Left forelimb (tissue), 1 donor: ENCODE data around the gene TOR1AIP2.
A peak's percentile ranks its signal among the peaks of the same experiment; 100 is the strongest.

Source experiments
- DNase-seq: peaks from one replicate; pipeline ENCODE4 v3.0.0-alpha.2; 2018; ENCODE audit warnings: low spot score

Gene TOR1AIP2

DNA sequence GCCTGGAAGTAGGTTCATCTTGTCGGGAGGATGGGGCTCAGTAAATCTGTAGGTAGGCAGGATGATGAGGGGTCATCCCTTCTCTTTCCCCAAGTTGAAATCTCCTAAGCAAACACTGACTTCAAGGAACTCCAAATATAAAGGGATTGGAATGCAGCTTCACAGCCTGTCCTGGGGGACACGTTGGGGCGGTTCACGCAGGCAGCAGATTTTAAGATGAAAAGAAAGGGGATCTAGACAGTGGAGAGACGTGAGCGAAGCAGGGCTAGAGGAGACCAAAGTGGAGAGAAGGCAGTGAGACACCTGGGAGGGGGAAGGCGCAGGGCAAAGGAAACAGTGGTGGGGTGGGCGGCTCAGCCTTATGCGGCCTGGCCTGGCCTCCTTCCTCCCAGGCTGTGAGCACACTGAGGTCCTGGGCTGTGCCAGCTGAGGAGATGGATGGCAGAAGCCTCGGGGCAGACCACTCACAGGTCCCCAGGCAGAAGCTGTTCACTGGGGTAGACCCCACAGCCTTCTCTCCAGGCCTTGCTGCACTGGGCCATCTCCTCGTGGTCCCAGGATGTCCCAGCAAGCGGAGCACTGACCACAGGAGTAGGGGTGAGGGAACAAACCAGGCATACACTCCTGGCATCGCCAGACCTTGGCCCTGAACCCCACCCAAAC is 51.7 kb downstream of the TOR1AIP2 start:
- no peak for DNase-seq

DNA sequence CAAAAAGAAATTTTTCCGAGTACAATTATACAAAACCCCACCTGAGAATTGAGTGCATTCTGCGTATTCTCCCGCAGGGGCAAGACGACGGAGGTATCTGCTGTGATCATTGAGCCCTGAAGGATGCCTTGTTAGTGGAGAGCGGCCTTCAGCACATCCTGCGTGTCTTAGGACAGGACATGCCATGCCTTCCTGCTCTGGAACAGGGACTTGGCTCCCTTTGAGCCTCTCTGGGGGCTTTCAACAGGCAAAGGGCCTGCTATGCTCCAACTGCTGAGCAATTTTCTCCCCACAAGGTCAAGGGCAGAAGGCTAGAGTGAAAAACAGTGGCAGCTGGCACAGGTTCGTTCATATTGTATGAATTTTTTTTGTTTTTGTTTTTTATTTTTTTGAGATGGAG is 52.4 kb downstream of the TOR1AIP2 start:
- DNase-seq, result no peak

DNA sequence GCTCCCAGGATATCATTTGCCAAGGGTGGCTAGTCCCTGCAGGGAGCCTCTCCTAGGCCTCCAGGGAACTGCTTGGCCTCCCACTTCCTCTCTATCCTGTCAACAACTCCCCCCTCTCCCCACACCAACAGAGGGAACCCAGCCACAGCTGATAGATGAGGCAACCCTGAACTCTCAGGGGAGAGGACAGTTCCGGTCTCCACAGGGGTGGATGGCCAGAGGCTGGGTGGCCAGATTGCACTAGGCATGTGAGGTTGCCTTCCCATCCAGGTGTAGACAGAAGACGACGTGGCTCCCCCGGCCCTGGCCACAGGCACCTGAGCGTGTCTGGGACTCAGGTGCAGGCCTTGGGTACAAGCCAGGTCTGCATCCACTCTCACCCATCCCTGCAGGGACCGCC is 53.3 kb downstream of the TOR1AIP2 start:
- no peak for DNase-seq

DNA sequence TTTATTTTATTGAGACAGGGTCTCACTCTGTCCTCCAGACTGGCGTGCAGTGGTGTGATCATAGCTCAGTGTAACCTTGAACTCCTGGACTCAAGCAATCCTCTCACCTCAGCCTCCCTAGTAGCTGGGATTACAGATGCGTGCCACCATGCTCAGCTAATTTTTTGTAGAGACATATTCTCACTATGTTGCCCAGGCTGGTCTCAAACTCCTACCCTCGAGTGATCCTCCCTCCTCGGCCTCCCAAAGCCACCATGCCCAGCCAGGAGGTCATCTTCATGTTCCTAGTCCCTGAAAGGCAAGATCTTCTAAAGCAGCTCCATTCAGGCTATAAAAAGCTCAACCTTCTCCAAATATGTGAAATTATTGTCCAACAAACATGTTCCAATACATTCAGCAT is 53.9 kb downstream of the TOR1AIP2 start:
- DNase-seq, result no peak

DNA sequence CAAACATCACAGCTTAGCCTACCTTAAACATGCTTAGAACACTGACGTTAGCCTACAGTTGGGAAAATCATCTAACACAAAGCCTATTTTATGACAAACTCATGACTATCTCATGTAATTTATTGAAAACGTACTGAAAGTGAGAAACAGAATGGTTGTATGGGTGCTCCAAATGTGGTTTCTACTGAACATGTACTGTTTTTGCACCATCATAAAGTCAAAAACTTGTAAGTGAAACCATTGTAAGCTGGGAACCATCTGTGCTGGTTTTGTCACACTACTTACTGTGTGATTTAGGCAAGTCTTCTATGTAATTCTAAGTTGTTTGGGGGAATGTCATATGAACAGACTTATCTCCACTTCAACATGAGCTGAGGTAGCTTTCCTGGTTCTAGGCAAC is 55.5 kb downstream of the TOR1AIP2 start:
- no peak for DNase-seq

DNA sequence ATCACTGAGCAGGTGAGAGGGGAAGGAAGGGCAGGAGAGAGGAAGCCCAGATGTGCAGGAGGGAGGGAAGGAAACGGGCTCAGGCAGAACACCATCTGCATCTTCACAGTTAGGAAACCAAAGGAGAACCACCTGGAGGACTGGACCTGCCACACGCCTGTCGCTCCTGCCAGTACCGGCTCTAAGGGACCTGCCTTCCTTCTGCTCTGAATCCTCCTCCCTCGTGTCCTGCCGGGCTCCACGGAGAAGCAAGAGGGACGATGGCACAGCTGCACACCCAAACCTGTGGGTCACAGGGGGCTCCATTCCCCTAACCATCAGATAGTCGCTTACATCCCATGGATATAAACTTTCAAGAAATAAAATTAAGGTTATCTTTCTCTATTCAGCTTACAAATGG is 56.1 kb downstream of the TOR1AIP2 start:
- DNase-seq, result no peak

DNA sequence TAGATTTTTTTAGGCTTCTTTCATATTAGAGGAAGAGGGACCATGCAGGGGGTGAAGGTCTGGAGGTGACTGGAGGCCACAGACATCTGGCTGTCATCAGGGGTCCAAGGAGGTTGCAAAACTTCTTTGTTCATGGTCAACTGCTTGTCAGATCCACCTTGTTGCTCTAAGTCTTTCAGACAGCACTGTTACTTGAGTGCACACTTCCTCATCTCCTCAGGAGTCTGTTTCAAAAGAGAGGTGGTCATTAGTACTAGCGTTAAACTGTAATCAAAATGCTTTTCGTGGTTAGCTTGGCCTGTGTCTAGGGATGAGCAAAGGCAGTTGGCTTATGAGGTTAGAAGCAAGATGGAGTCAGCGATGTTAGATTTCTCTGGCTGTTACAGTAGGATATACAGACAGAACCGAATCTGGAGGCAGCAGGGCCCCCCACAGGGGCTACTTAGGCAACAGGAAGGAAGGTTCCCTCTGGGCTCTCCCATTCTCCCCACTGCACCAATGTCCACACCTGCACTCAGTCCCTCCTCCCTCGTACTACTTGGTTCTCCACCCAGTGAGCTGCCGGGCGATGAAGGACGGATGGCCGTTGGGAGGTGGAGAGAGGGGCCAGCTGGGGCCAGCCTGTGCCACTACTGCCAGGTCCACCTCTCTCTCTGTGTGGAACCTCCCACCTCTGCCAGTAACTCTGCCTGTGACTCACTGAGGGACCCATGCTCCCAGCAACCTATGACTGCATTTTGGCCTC is 57.2 kb downstream of the TOR1AIP2 start:
- peak; percentile 41 for DNase-seq

DNA sequence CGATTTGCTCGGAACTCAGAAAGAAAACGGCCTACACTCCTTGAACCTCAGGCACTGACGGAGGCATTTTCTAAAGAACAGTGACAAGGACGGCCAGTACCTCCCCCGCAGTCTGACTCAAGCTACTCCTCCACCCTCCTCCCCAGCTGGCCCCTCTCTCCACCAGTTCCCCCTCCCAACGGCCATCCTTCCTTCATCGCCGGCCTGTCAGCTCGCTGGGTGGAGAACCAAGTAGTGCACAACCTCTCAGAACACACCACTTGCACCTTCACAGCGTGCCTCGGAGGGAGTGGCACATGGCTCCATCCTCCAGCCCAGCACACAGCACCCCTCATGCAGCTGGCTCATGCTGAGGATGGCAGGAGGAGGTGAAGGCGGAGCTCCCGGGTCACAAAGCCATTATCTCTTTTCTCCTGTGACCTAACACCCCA is 58.8 kb downstream of the TOR1AIP2 start:
- DNase-seq, result no peak

DNA sequence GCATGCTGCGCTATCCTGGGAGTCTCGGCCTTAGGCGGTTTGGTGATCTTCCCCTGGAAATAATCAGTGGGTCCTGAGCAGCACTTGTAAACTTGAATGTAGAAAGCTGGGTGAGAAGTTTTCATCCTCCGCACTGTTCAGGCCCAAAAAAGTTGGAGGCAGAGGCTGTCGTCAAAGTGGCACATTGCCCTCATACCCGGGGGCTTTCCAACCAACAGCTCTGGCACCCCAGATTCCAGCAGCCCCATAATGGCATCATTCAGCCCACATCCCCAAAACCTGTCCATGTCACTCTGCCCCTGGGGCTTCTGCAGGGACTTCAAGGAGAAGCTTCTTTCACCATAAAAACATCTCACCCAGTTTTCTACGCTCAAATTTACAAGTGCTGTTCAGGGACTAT is 59.3 kb downstream of the TOR1AIP2 start:
- DNase-seq, result no peak

DNA sequence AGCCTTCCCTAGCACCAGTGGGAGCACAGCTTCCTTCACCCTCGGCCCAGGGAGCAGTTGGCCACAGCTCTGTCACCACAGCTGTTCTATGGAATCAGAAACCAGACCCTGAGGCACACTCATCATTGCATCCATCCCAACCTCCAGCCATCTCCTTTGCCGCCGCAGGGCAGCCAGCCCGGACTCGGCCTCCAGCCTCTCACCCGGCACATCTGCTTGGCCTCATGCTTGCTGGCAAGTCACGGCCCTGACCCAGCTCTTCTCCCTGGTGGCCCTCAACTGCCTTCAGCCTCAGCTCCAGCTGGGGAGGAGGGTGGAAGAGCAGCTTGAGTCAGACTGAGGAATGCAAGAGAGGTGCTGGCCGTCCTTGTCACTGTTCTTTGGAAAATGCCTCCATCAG is 59.8 kb downstream of the TOR1AIP2 start:
- DNase-seq, result no peak

DNA sequence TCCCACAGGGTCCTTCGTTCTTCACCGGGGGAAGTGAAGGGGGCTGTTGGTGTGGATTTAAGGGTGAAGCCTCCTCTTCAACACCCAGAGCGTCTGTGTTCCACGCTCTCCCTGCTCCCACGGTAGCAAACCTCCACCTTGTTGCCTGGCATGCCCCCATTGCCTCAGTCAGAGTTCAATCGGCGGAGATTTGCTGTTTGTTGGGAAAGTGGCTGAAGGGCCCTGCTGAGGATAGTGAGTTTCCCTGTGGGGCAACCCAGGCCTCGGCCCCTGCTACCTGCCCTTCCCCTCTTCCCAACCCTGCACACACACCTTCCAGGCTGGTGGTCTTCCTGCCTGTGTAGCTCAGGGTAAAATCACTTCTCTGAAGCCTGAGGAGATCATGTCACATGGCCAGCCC is 60.5 kb downstream of the TOR1AIP2 start:
- no peak for DNase-seq

DNA sequence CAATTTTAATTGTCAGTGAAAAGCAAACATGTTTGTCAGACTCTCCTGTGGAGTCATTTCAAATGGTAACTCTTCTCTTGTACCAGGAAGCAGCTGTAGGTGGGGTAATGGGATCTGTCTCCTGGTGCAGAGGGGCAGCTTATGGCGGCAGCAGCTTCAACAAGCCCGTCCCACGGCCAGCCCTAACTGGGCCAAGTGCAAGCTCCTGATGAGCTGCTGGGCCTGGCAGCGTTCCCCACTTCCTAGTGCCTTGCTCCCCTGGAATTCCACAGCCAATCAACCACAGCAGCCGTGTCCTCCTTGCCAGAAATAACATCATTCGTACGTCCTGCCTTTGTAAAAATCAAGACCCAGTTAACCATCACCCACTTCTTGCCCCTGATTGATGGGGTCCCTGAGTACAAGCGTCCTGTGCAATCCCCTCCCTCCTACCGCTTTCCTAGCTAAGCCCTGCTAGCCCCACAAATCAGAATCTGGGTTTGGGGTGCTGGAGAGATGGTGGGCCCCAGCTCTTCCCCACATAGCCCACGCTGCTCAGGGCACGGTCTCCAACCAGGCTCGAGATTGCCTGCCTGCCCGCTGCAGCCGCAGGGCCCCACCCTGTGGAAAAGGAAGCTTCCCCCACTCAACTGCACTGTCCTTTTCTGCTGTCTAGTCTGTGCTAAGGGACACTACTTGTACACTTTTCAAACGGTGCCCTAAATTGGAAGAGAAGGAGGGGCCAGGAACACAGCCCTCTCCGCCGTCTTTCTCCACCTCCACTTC is 61.2 kb downstream of the TOR1AIP2 start:
- no peak for DNase-seq

DNA sequence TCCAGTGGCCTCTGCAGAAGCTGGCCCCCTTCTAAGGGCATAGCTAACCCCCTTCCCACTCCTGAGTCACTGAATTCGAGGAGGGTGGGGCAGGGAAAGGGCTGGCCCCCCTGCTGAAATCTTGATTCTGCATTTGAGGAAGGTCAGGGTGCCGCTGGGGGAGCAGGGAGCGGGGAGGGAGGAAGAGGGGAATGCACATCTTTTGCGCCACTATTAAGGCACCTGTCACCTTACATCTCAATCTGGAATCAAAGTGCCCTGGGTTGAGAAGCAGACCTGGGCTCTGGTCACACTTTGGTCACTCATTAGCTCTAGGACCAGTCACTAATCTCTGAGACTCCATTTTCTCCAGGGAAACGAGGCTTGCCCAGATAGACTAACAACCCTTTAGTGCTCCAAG is 62.0 kb downstream of the TOR1AIP2 start:
- DNase-seq, result no peak

DNA sequence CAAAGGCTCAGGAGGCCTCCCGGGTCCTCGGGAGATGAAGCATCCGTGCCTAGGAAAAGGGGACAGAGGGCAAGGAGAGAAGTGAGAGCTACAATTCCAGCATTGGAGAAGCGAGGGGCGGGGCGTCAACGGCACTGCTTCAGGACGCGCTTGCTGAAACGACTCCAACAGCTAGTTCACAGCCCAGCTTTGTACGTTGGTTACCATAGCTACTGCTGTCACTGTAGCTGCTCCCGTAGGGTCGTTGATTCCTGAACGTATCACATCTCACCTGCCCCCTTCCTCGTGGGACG is 63.1 kb downstream of the TOR1AIP2 start:
- DNase-seq, result no peak

DNA sequence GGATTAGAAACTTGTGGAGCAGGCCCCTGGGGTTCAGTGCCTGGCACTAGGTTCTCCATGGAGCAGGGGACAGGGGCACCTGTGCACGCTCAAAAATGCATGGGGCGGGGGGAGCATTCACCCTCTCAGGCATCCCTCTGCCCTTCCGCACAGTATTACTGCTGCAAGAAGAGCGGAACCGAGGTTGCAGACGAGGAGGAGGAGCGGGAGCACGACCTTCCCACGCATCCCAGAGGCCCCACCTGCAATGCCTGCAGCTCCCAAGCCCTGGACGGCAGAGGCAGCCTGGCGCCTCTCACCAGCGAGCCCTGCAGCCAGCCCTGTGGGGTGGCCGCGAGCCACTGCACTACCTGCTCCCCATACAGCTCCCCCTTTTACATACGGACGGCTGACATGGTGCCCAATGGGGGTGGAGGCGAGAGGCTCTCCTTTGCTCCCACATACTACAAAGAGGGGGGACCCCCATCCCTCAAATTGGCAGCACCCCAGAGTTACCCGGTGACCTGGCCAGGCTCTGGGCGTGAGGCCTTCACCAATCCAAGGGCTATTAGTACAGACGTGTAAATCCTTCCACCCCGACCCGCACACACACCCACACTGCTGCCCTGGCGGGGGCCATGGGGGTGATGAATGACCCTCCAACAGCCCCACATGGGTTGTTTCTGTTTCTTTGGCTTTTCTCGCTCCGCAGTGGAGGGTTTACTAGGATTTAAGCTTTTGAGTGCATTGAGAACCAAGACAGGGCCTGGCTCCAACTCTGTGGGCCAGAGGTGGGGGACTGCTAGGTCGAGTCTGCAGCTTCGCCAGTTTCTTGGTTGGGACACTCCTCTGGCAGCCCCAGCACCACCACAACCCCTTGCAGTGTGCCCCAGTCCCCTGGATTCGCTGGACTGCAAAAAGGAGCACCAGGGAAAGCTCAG is 63.7 kb downstream of the TOR1AIP2 start:
- DNase-seq, result no peak

DNA sequence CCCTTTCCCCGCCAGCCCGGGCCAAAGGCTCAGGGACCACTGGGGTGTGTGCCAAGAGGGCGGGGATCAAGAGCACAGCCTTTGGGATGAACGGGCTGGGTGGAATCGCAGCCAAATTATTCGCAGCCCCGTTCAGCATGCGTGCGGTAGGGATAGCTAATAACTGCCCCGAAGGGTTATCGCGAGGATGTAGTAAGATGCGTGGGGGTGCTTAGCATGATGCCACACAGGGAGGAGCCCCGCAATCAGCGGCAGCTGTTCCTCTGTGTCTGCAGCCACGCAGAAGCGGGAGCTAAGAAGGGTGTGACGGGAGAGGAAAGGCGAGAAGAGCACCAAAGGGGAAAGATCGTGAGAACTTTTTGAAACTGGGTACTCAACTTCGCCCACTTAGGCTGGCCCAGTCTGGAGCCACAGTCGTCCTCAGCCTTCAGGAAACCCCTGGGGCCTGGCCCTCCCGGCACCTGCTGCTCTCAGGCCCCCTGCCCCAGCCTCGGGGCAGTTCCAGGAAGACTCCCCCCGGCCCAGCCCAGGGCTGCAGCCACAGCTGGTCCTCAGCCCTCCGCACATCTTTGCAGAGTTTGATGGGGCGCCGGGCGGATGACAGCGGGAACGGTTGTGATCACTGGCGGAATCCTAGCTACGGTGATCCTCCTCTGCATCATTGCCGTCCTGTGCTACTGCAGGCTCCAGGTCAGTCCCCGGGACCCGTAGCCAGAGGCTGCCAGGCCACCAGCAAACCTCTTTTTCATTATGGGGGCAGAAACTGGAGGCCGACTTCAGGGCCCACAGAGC is 64.9 kb downstream of the TOR1AIP2 start:
- DNase-seq, result no peak

DNA sequence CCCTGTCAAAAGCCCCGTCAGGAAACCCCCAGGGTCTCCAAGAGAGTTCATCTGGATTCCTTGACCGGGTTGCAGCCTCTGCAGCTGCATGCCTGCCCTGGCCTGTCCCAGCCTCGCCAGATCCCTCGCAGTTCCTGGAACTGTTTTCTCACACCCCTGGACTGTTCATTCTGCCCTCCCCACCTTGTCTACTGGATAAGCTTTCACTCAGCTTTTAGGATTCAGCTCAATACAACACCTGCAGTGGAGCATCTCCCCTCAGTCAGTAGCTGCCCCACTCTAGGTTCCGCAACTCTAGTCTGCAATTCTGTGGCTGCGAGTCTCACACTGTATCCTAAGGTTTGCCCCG is 67.3 kb downstream of the TOR1AIP2 start:
- DNase-seq, result no peak

DNA sequence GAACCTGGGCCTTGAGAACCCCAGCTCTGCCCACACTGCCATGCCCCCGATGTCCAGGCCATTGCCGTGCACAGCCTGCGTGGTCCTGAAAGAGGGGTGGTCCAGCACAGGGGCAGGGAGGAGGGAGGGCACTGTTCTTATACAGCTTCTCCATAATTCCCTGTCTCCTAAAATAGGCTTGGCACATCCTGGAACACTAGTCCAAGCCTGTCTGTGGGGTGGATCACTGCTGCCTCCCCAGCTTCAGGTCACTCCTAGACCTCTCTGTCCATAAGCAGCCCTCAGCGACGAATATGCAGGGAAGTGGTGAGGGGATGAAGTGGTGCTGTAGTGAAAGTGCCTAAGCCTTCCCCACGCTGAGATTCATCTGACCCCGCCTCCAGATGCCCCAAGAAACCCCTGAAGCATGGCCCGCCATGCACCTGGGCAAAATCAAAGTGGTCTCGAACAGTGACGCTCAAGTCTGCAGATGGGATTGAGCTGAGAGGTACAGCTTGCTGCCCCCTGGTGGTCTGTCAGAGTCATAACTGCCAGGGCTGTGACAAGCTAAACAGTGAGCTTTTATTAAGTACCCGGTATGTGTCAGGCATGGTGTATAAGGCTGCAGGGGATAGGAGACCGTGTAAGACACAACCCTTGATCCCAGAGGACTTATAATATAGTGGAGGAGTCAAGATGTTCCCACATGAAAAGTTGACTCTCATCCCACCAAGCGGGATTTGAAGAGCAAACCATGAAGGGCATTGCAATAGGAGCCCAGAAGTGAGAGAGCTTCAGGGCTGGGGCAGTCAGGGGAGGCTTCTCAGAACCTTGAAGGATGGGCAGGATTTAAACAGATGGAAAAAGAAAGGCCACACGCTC is 67.9 kb downstream of the TOR1AIP2 start:
- no peak for DNase-seq

DNA sequence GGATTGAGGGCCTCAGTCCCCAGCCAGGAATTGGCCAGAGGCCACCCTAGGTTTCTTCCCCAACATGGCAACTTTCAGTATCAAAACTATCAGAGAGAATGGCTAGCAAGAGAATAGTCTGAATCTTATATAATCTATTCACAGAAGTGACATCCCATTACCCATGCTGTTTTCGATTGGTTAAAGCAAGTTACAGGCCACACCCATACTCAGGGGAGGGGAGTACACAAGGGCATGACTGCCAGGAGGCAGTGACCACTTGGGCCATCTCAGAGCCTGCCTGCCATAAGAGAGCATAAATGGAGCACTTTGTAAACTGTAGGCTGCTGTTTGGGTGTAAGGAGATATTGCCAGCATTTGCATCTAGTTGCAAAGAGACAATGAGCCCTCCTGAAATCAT is 69.1 kb downstream of the TOR1AIP2 start:
- DNase-seq, result no peak

DNA sequence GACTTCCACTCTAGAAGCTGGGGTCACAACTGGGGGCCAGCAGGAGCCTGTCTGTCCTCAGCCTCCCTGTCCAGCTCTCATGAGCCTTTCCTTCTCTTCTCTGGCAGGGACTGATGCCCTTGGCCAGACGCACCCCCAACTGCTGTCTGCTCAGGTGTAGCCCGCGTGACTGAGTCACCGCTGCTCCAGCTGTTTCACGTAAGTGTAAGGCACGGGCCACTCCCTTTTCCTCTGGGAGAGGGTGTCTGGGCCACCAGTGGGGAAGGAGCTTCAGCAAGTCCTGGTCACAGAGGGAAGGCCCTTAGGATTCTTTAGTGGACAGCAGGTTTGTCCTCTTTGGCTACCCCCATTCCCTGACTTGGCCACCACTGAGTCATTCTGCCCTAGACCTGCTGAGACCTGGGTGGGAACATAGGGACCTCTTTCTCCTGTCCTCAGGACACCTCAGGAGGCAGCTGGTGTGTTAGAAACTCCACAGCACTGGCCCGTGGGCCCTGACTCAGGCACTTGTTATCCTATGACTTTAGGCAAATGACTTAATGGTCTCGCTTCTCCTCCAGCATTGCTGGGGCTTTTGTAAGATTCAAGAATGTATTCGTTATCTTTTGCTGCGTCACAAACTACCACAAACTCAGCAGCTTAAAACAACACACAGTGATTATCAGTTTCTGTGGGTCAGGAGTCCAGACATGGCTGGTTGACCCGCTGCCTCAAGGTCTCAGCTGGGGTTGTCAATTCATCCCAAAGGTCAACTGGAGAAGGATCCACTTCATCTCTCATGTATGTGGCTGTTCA is 69.7 kb downstream of the TOR1AIP2 start:
- no peak for DNase-seq
